ENCODE measurements around the gene VSTM2L. TPM values are rescaled to one million over a fixed set of nuclear protein-coding genes. Genes with fewer than 3 reads are reported as not detected.

The VSTM2L gene
- total RNA-seq, 1 donor from 2014 or later: 7.3 TPM

- H3K36me3 Mint-ChIP-seq (ENCODE audit: low read depth): peaks cover 18% of the 10 kb centered on the region
- H3K27me3 Mint-ChIP-seq (ENCODE audit: low read depth): no peaks in the 10 kb centered on the region
- peaks cover 7% of the 10 kb centered on the region for H3K4me1 Mint-ChIP-seq (ENCODE audit: low read depth)
These were observed 33.5 kb upstream of the VSTM2L start for GRCh38 chr20:37869334-37869861.

GRCh38 chr20:37870294-37870693 is 32.6 kb upstream of the VSTM2L start:
- TF ChIP-seq CTCF (IDR thresholded peaks at IDR 0.05): no peak
- Mint-ChIP-seq H3K4me3 (ENCODE audit: unreplicated experiment) (no peak overlapping the region), H3K36me3 (ENCODE audit: low read depth) (peaks cover 15% of the 10 kb centered on the region), H3K27me3 (ENCODE audit: low read depth) (no peaks in the 10 kb centered on the region), H3K9me3 (ENCODE audit: low read depth) (no peaks in the 10 kb centered on the region), H3K27ac (ENCODE audit: unreplicated experiment) (no peak overlapping the region), H3K4me1 (ENCODE audit: low read depth) (peaks cover 7% of the 10 kb centered on the region)
- DNase-seq (ENCODE audit: low spot score): peak; percentile 29

More at GRCh38 chr20:37869334-37869861, 33.5 kb upstream of the VSTM2L start:
- DNase-seq (ENCODE audit: low spot score): peak; percentile 89
- Mint-ChIP-seq H3K9me3 (ENCODE audit: low read depth) (no peaks in the 10 kb centered on the region), H3K4me3 (ENCODE audit: unreplicated experiment) (no peak overlapping the region), H3K27ac (ENCODE audit: unreplicated experiment) (peak overlapping the region; percentile 62)
- no peak for TF ChIP-seq CTCF (IDR thresholded peaks at IDR 0.05)

GRCh38 chr20:37871751-37872150 is 31.2 kb upstream of the VSTM2L start:
- Mint-ChIP-seq H3K4me3 (ENCODE audit: unreplicated experiment) (no peak overlapping the region), H3K36me3 (ENCODE audit: low read depth) (peaks cover 16% of the 10 kb centered on the region), H3K9me3 (ENCODE audit: low read depth) (no peaks in the 10 kb centered on the region), H3K27ac (ENCODE audit: unreplicated experiment) (no peak overlapping the region), H3K27me3 (ENCODE audit: low read depth) (no peaks in the 10 kb centered on the region), H3K4me1 (ENCODE audit: low read depth) (peaks cover 7% of the 10 kb centered on the region)
- TF ChIP-seq CTCF (IDR thresholded peaks at IDR 0.05): no peak
- DNase-seq (ENCODE audit: low spot score): no peak

- no peak for TF ChIP-seq CTCF (IDR thresholded peaks at IDR 0.05)
- peaks cover 7% of the 10 kb centered on the region for H3K4me1 Mint-ChIP-seq (ENCODE audit: low read depth)
These were observed 30.8 kb upstream of the VSTM2L start for GRCh38 chr20:37872161-37872560.

GRCh38 chr20:37873884-37874283 is 29.0 kb upstream of the VSTM2L start:
- Mint-ChIP-seq H3K4me3 (ENCODE audit: unreplicated experiment) (no peak overlapping the region), H3K9me3 (ENCODE audit: low read depth) (no peaks in the 10 kb centered on the region), H3K27ac (ENCODE audit: unreplicated experiment) (no peak overlapping the region), H3K27me3 (ENCODE audit: low read depth) (no peaks in the 10 kb centered on the region), H3K4me1 (ENCODE audit: low read depth) (peaks cover 7% of the 10 kb centered on the region), H3K36me3 (ENCODE audit: low read depth) (peaks cover 16% of the 10 kb centered on the region)
- no peak for DNase-seq (ENCODE audit: low spot score)
- no peak for TF ChIP-seq CTCF (IDR thresholded peaks at IDR 0.05)

More at GRCh38 chr20:37872161-37872560, 30.8 kb upstream of the VSTM2L start:
- DNase-seq (ENCODE audit: low spot score): no peak
- Mint-ChIP-seq H3K9me3 (ENCODE audit: low read depth) (no peaks in the 10 kb centered on the region), H3K27me3 (ENCODE audit: low read depth) (no peaks in the 10 kb centered on the region), H3K4me3 (ENCODE audit: unreplicated experiment) (no peak overlapping the region), H3K27ac (ENCODE audit: unreplicated experiment) (no peak overlapping the region), H3K36me3 (ENCODE audit: low read depth) (peaks cover 16% of the 10 kb centered on the region)
